GM12878 (cell line): ENCODE data around the gene VANGL1. TPM values are rescaled to one million over a fixed set of nuclear protein-coding genes. Genes with fewer than 3 reads are reported as not detected.

Experiments used
- ATAC-seq: fragments of 200-7000 bp; cut with Tn5 transposase; 3 replicates; pipeline ENCODE4 v1.9.1; 2020; ENCODE audit warnings: mild to moderate bottlenecking, moderate library complexity
- BruUV-seq: library from RNA; stranded (reverse); fragments of 400-500 nt; replicated peaks from 2 replicates; lab custom pipeline; 2021; lab: Mats Ljungman, UMichigan
- CTCF ChIA-PET: fragments of 300-600 bp; sonication (Branson Sonifier 250); formaldehyde crosslinking; extraction: SDS; loops from one replicate; lab custom pipeline; 2021; ENCODE audit warnings: inconsistent platforms; lab: Yijun Ruan, JAX
- POLR2A ChIA-PET: fragments of 350-600 bp; formaldehyde crosslinking; extraction: SDS; loops from one replicate; lab custom pipeline; 2021; ENCODE audit warnings: inconsistent platforms; lab: Charles Lee
- RAD21 ChIA-PET: fragments of 300-600 bp; sonication (Branson Sonifier 250); formaldehyde crosslinking; loops from one replicate; lab custom pipeline; 2023; ENCODE audit warnings: antibody characterized with exemption; ENCODE audit not compliant: unreplicated experiment; lab: Charles Lee
- SMC1A ChIA-PET: fragments of 300-600 bp; sonication (Branson Sonifier 250); formaldehyde crosslinking; loops from one replicate; lab custom pipeline; 2023; ENCODE audit not compliant: unreplicated experiment, uncharacterized antibody; lab: Charles Lee
- DNase-seq: peaks from one replicate; pipeline ENCODE4 v3.0.0-alpha.2; 2011; ENCODE audit warnings: low read depth, low spot score
- FAIRE-seq: peaks from 3 replicates; lab custom pipeline; 2011; peaks lifted over from hg19 to GRCh38; lab: Jason Lieb, UNC
- H2AFZ ChIP-seq: 2 replicates; pipeline ENCODE4 v1.6.0; 2011; ENCODE audit warnings: low read depth, low read length, control low read depth; ENCODE audit not compliant: control insufficient read depth
- H3K27ac ChIP-seq: 2 replicates; pipeline ENCODE4 v1.5.1; 2011; ENCODE audit warnings: control low read depth; ENCODE audit not compliant: control insufficient read depth, insufficient read depth
- H3K27me3 ChIP-seq, 2 experiments: replicated peaks in 1 of 2; 2 replicates each; pipeline versions ENCODE4 v1.6.0 to v1.6.1; 2011; ENCODE audit warnings: low read length in 1 of 2; ENCODE audit not compliant: control insufficient read depth in 2 of 2, insufficient read depth in 2 of 2
- H3K36me3 ChIP-seq, 2 experiments: 2 replicates each; pipeline ENCODE4 v1.5.1; 2011; ENCODE audit warnings: low read length in 1 of 2; ENCODE audit not compliant: control insufficient read depth in 2 of 2, insufficient read depth in 2 of 2
- H3K4me1 ChIP-seq: 2 replicates; pipeline ENCODE4 v1.6.1; 2011; ENCODE audit warnings: mild to moderate bottlenecking, low read length, moderate library complexity, mixed read lengths; ENCODE audit not compliant: control insufficient read depth, insufficient read depth
- H3K4me2 ChIP-seq: 2 replicates; pipeline ENCODE4 v1.6.0; 2011; ENCODE audit warnings: control low read depth; ENCODE audit not compliant: control insufficient read depth, insufficient read depth
- H3K4me3 ChIP-seq: fragments of 200-600 bp; sonication (generic); 2 replicates; pipeline ENCODE4 v1.5.1; 2016
- H3K79me2 ChIP-seq: 2 replicates; pipeline ENCODE4 v1.6.0; 2011; ENCODE audit warnings: low read length; ENCODE audit not compliant: control insufficient read depth, insufficient read depth
- H3K9ac ChIP-seq: 2 replicates; pipeline ENCODE4 v1.8.0; 2011; ENCODE audit warnings: low read length, control low read depth, mixed read lengths; ENCODE audit not compliant: control insufficient read depth, insufficient read depth
- H3K9me3 ChIP-seq: replicated peaks from 3 replicates; pipeline ENCODE4 v1.5.1; 2011; ENCODE audit warnings: mild to moderate bottlenecking, low read length; ENCODE audit not compliant: control insufficient read depth, insufficient read depth
- H4K20me1 ChIP-seq: 2 replicates; pipeline ENCODE4 v1.6.0; 2011; ENCODE audit not compliant: control insufficient read depth, insufficient read depth
- CEBPB ChIP-seq, 2 experiments: fragments of 150-350 bp in 1 of 2; IDR thresholded peaks; 2 replicates each; pipeline ENCODE4 v1.6.1; 2012 to 2014; ENCODE audit warnings: low read depth in 2 of 2, low read length in 2 of 2, borderline replicate concordance in 1 of 2, inconsistent platforms in 1 of 2
- CUX1 ChIP-seq: IDR thresholded peaks from 2 replicates; pipeline ENCODE4 v1.6.1; 2012; ENCODE audit warnings: improper control_type of control experiment, low read depth, low read length; ENCODE audit not compliant: insufficient replicate concordance
- HCFC1 ChIP-seq: fragments of 150-350 bp; IDR thresholded peaks from 2 replicates; pipeline ENCODE4 v1.6.1; 2014; ENCODE audit warnings: low read length
- IRF3 ChIP-seq: fragments of 450-650 bp; IDR thresholded peaks from 2 replicates; pipeline ENCODE4 v1.6.1; 2014; ENCODE audit warnings: mild to moderate bottlenecking
- JUNB ChIP-seq: IDR thresholded peaks from 2 replicates; pipeline ENCODE4 v1.6.1; 2016; ENCODE audit warnings: antibody characterized with exemption, mild to moderate bottlenecking
- NFIC ChIP-seq: IDR thresholded peaks from 2 replicates; pipeline ENCODE4 v1.6.1; 2012; ENCODE audit warnings: low read depth, mild to moderate bottlenecking, inconsistent platforms, low read length, moderate library complexity
- RELB ChIP-seq: fragments of 450-650 bp; IDR thresholded peaks from 2 replicates; pipeline ENCODE4 v1.6.1; 2017; ENCODE audit warnings: low read depth, mild to moderate bottlenecking, moderate library complexity
- SIX5 ChIP-seq: IDR thresholded peaks from 2 replicates; pipeline ENCODE4 v1.6.1; 2011; ENCODE audit warnings: mild to moderate bottlenecking, low read depth, low read length, moderate library complexity; ENCODE audit not compliant: severe bottlenecking
- TCF12 ChIP-seq: IDR thresholded peaks from 2 replicates; pipeline ENCODE4 v1.6.1; 2011; ENCODE audit warnings: low read depth, mild to moderate bottlenecking, low read length
- WGBS: methylation state at CpG from one replicate; pipeline ENCODE4 v1.1.6; 2016; ENCODE audit warnings: low lambda C conversion rate; ENCODE audit not compliant: insufficient replicate concordance, insufficient coverage; ENCODE audit errors: missing lambda C conversion rate; 5-methylcytosine and 5-hydroxymethylcytosine counted together
- in situ Hi-C: fragments of 300-500 bp; cut with MboI; formaldehyde crosslinking; loops from 9 replicates; pipeline ENCODE4 v1.14.3; 2018; ENCODE audit warnings: mixed read lengths
- intact Hi-C: fragments of 100-400 bp; cut with micrococcal nuclease; formaldehyde crosslinking; loops from one replicate; pipeline ENCODE4 v1.14.2; 2022; ENCODE audit not compliant: unreplicated experiment
- polyA plus RNA-seq, 11 experiments: library from polyadenylated mRNA; depleted of rRNA in 4 of 11; unstranded in 6 of 11; stranded (reverse) in 5 of 11; fragments of >200 nt; fragmentation: Nextera tagmentation in 4 of 11; fragmentation: Illumina TruSeq in 1 of 11; extraction: Ambion mirVana in 4 of 11; extraction: Trizol in 1 of 11; gene quantifications; 1 replicate in 1 of 11; 2 replicates in 10 of 11; pipeline versions ENCODE4 v1.2.1 to v1.2.3, GENCODE V29; 2011 to 2016; ENCODE audit warnings: inconsistent platforms in 2 of 11, missing spikeins in 2 of 11, low read depth in 1 of 11
- total RNA-seq, 4 experiments: library from RNA; depleted of rRNA in 3 of 4; stranded (reverse); fragments of >200 nt in 3 of 4; fragmentation: Illumina TruSeq in 1 of 4; extraction: Trizol in 1 of 4; gene quantifications; 2 replicates each; pipeline versions ENCODE4 v1.2.1 to v1.2.3, GENCODE V29; 2013 to 2021

The VANGL1 gene
- total and polyA plus RNA-seq, 10 of the 15 experiments (the other 5 are each of a cell fraction or from before 2014, with no cell fraction given), result 0.71 to 12.9 (median 6.3) TPM

- TF ChIP-seq SIX5 (no peak), TCF12 (no peak), IRF3 (no peak)
Observed at GRCh38 chr1:115727706-115728249, 86.0 kb downstream of the VANGL1 start (continued).

GRCh38 chr1:115728341-115728740 is 86.6 kb downstream of the VANGL1 start:
- ChIA-PET SMC1A (no interaction called here), CTCF (interaction anchor here (1.0 to 1.4 kb wide), 4 partner anchors 10 to 43 kb away, joined by 3 to 6 read pairs (median 5); no protein-coding TSS in a partner anchor), RAD21 (no interaction called here), POLR2A (no interaction called here)
- H3K4me1 ChIP-seq, result peaks cover 13% of the 10 kb centered on the region
- ATAC-seq, result no peak
- in situ Hi-C loops (no loop called here), intact Hi-C loops (no loop called here)
- H3K9me3 ChIP-seq, result no peaks in the 10 kb centered on the region
- no peak overlapping the region for H3K9ac ChIP-seq
- H2AFZ ChIP-seq, result peak overlapping the region; percentile 10; the same call in 1 of the 2 replicates
- H3K79me2 ChIP-seq, result no peaks in the 10 kb centered on the region
- H3K27ac ChIP-seq, result no peak overlapping the region
- FAIRE-seq, result no peak
- H3K36me3 ChIP-seq, result no peaks in the 10 kb centered on the region
- no peaks in the 10 kb centered on the region for H4K20me1 ChIP-seq
- BruUV-seq, result no TSS peak
- no peak overlapping the region for H3K4me2 ChIP-seq
- WGBS, result 58% methylated on average over 1 of the region's 1 CpG
- no peaks in the 10 kb centered on the region for H3K27me3 ChIP-seq
- DNase-seq, result no peak
- H3K4me3 ChIP-seq, result no peak overlapping the region
- no peak for TF ChIP-seq RELB
- TF ChIP-seq CUX1, result no peak
- no peak for TF ChIP-seq CEBPB (IDR thresholded peaks at IDR 0.05; ENCODE audit: borderline replicate concordance in 1 of 2, low read depth in 2 of 2, low read length in 2 of 2)
- no peak for TF ChIP-seq HCFC1
- TF ChIP-seq NFIC, result no peak
- TF ChIP-seq JUNB, result no peak
